ENCODE results near the gene CACNA1C.

CACNA1C gene

GRCh38 chr12:2016862-2017545, 35.8 kb upstream of the CACNA1C start:
- H3K27ac ChIP-seq (ENCODE audit: low read depth, low read length), result no peak overlapping the region
- H3K27me3 ChIP-seq (ENCODE audit: control insufficient read depth in 1 of 2, insufficient read depth in 2 of 2, low read length in 2 of 2), result no peaks in the 10 kb centered on the region
- H3K4me1 ChIP-seq (ENCODE audit: control insufficient read depth in 1 of 2, insufficient read depth in 2 of 2, low read length in 2 of 2), result peaks cover 0 to 12% of the 10 kb centered on the region in 2 donors

GRCh38 chr12:2017546-2018337, 35.0 kb upstream of the CACNA1C start:
- no peaks in the 10 kb centered on the region for H3K36me3 ChIP-seq (ENCODE audit: control insufficient read depth in 1 of 2, insufficient read depth in 2 of 2, low read length in 2 of 2)
- H3K9me3 ChIP-seq (ENCODE audit: control insufficient read depth in 1 of 2, low read length in 2 of 2), result peaks cover 0 to 2% of the 10 kb centered on the region in 2 donors
- H3K4me3 ChIP-seq (ENCODE audit: low read depth in 1 of 2, low read length in 2 of 2), result no peak overlapping the region
- no peaks in the 10 kb centered on the region for H3K27me3 ChIP-seq (ENCODE audit: control insufficient read depth in 1 of 2, insufficient read depth in 2 of 2, low read length in 2 of 2)
- no peak overlapping the region for H3K27ac ChIP-seq (ENCODE audit: low read depth, low read length)
- no peak overlapping the region for H3K9ac ChIP-seq (ENCODE audit: low read depth in 1 of 2, low read length in 2 of 2)
- H3K4me1 ChIP-seq (ENCODE audit: control insufficient read depth in 1 of 2, insufficient read depth in 2 of 2, low read length in 2 of 2), result peaks cover 0 to 12% of the 10 kb centered on the region in 2 donors

More at GRCh38 chr12:2016862-2017545, 35.8 kb upstream of the CACNA1C start:
- no peak overlapping the region for H3K9ac ChIP-seq (ENCODE audit: low read depth in 1 of 2, low read length in 2 of 2)
- no peaks in the 10 kb centered on the region for H3K36me3 ChIP-seq (ENCODE audit: control insufficient read depth in 1 of 2, insufficient read depth in 2 of 2, low read length in 2 of 2)
- H3K9me3 ChIP-seq (ENCODE audit: control insufficient read depth in 1 of 2, low read length in 2 of 2), result peaks cover 0 to 2% of the 10 kb centered on the region in 2 donors
- no peak overlapping the region for H3K4me3 ChIP-seq (ENCODE audit: low read depth in 1 of 2, low read length in 2 of 2)

GRCh38 chr12:2018391-2018790, 34.4 kb upstream of the CACNA1C start:
- peaks cover 0 to 8% of the 10 kb centered on the region in 2 donors for H3K4me1 ChIP-seq (ENCODE audit: control insufficient read depth in 1 of 2, insufficient read depth in 2 of 2, low read length in 2 of 2)
- no peaks in the 10 kb centered on the region for H3K27me3 ChIP-seq (ENCODE audit: control insufficient read depth in 1 of 2, insufficient read depth in 2 of 2, low read length in 2 of 2)
- H3K36me3 ChIP-seq (ENCODE audit: control insufficient read depth in 1 of 2, insufficient read depth in 2 of 2, low read length in 2 of 2), result no peaks in the 10 kb centered on the region
- H3K9me3 ChIP-seq (ENCODE audit: control insufficient read depth in 1 of 2, low read length in 2 of 2), result peaks cover 0 to 2% of the 10 kb centered on the region in 2 donors
- H3K27ac ChIP-seq (ENCODE audit: low read depth, low read length), result no peak overlapping the region
- no peak overlapping the region for H3K4me3 ChIP-seq (ENCODE audit: low read depth in 1 of 2, low read length in 2 of 2)
- H3K9ac ChIP-seq (ENCODE audit: low read depth in 1 of 2, low read length in 2 of 2), result no peak overlapping the region

- Histone ChIP-seq H3K27me3 (ENCODE audit: control insufficient read depth in 1 of 2, insufficient read depth in 2 of 2, low read length in 2 of 2) (no peaks in the 10 kb centered on the region), H3K27ac (ENCODE audit: low read depth, low read length) (no peak overlapping the region)
Observed at GRCh38 chr12:2019126-2019525, 33.7 kb upstream of the CACNA1C start.

GRCh38 chr12:2020511-2020910, 32.3 kb upstream of the CACNA1C start:
- Histone ChIP-seq H3K9me3 (ENCODE audit: control insufficient read depth in 1 of 2, low read length in 2 of 2) (peaks cover 0 to 2% of the 10 kb centered on the region in 2 donors), H3K27ac (ENCODE audit: low read depth, low read length) (no peak overlapping the region), H3K27me3 (ENCODE audit: control insufficient read depth in 1 of 2, insufficient read depth in 2 of 2, low read length in 2 of 2) (no peaks in the 10 kb centered on the region), H3K9ac (ENCODE audit: low read depth in 1 of 2, low read length in 2 of 2) (no peak overlapping the region), H3K4me3 (ENCODE audit: low read depth in 1 of 2, low read length in 2 of 2) (no peak overlapping the region), H3K4me1 (ENCODE audit: control insufficient read depth in 1 of 2, insufficient read depth in 2 of 2, low read length in 2 of 2) (no peaks in the 10 kb centered on the region), H3K36me3 (ENCODE audit: control insufficient read depth in 1 of 2, insufficient read depth in 2 of 2, low read length in 2 of 2) (no peaks in the 10 kb centered on the region)

More at GRCh38 chr12:2019126-2019525, 33.7 kb upstream of the CACNA1C start:
- Histone ChIP-seq H3K36me3 (ENCODE audit: control insufficient read depth in 1 of 2, insufficient read depth in 2 of 2, low read length in 2 of 2) (no peaks in the 10 kb centered on the region), H3K4me1 (ENCODE audit: control insufficient read depth in 1 of 2, insufficient read depth in 2 of 2, low read length in 2 of 2) (peaks cover 0 to 6% of the 10 kb centered on the region in 2 donors), H3K9ac (ENCODE audit: low read depth in 1 of 2, low read length in 2 of 2) (no peak overlapping the region), H3K9me3 (ENCODE audit: control insufficient read depth in 1 of 2, low read length in 2 of 2) (peaks cover 0 to 2% of the 10 kb centered on the region in 2 donors), H3K4me3 (ENCODE audit: low read depth in 1 of 2, low read length in 2 of 2) (no peak overlapping the region)

GRCh38 chr12:2023365-2023764, 29.4 kb upstream of the CACNA1C start:
- Histone ChIP-seq H3K9ac (ENCODE audit: low read depth in 1 of 2, low read length in 2 of 2) (no peak overlapping the region), H3K27me3 (ENCODE audit: control insufficient read depth in 1 of 2, insufficient read depth in 2 of 2, low read length in 2 of 2) (no peaks in the 10 kb centered on the region), H3K36me3 (ENCODE audit: control insufficient read depth in 1 of 2, insufficient read depth in 2 of 2, low read length in 2 of 2) (no peaks in the 10 kb centered on the region), H3K9me3 (ENCODE audit: control insufficient read depth in 1 of 2, low read length in 2 of 2) (peaks cover 0 to 2% of the 10 kb centered on the region in 2 donors), H3K27ac (ENCODE audit: low read depth, low read length) (no peak overlapping the region), H3K4me3 (ENCODE audit: low read depth in 1 of 2, low read length in 2 of 2) (no peak overlapping the region), H3K4me1 (ENCODE audit: control insufficient read depth in 1 of 2, insufficient read depth in 2 of 2, low read length in 2 of 2) (no peaks in the 10 kb centered on the region)

- no peaks in the 10 kb centered on the region for H3K36me3 ChIP-seq (ENCODE audit: control insufficient read depth in 1 of 2, insufficient read depth in 2 of 2, low read length in 2 of 2)
- peaks cover 6 to 8% of the 10 kb centered on the region in 2 donors for H3K27me3 ChIP-seq (ENCODE audit: control insufficient read depth in 1 of 2, insufficient read depth in 2 of 2, low read length in 2 of 2)
- no peaks in the 10 kb centered on the region for H3K4me1 ChIP-seq (ENCODE audit: control insufficient read depth in 1 of 2, insufficient read depth in 2 of 2, low read length in 2 of 2)
- H3K9me3 ChIP-seq (ENCODE audit: control insufficient read depth in 1 of 2, low read length in 2 of 2), result no peaks in the 10 kb centered on the region
- no peak overlapping the region for H3K9ac ChIP-seq (ENCODE audit: low read depth in 1 of 2, low read length in 2 of 2)
- H3K27ac ChIP-seq (ENCODE audit: low read depth, low read length), result no peak overlapping the region
- no peak overlapping the region for H3K4me3 ChIP-seq (ENCODE audit: low read depth in 1 of 2, low read length in 2 of 2)
Observed at GRCh38 chr12:2027351-2027750, 25.4 kb upstream of the CACNA1C start.

GRCh38 chr12:2029851-2030250, 22.9 kb upstream of the CACNA1C start:
- Histone ChIP-seq H3K9ac (ENCODE audit: low read depth in 1 of 2, low read length in 2 of 2) (no peak overlapping the region), H3K27ac (ENCODE audit: low read depth, low read length) (no peak overlapping the region), H3K9me3 (ENCODE audit: control insufficient read depth in 1 of 2, low read length in 2 of 2) (no peaks in the 10 kb centered on the region), H3K4me1 (ENCODE audit: control insufficient read depth in 1 of 2, insufficient read depth in 2 of 2, low read length in 2 of 2) (peaks cover 4% of the 10 kb centered on the region in 2 donors), H3K27me3 (ENCODE audit: control insufficient read depth in 1 of 2, insufficient read depth in 2 of 2, low read length in 2 of 2) (peaks cover 18 to 19% of the 10 kb centered on the region in 2 donors), H3K36me3 (ENCODE audit: control insufficient read depth in 1 of 2, insufficient read depth in 2 of 2, low read length in 2 of 2) (no peaks in the 10 kb centered on the region), H3K4me3 (ENCODE audit: low read depth in 1 of 2, low read length in 2 of 2) (no peak overlapping the region)

GRCh38 chr12:2032506-2032905, 20.3 kb upstream of the CACNA1C start:
- peaks cover 9 to 10% of the 10 kb centered on the region in 2 donors for H3K4me1 ChIP-seq (ENCODE audit: control insufficient read depth in 1 of 2, insufficient read depth in 2 of 2, low read length in 2 of 2)
- H3K4me3 ChIP-seq (ENCODE audit: low read depth in 1 of 2, low read length in 2 of 2), result no peak overlapping the region
- no peak overlapping the region for H3K27ac ChIP-seq (ENCODE audit: low read depth, low read length)
- H3K9me3 ChIP-seq (ENCODE audit: control insufficient read depth in 1 of 2, low read length in 2 of 2), result no peaks in the 10 kb centered on the region
- H3K9ac ChIP-seq (ENCODE audit: low read depth in 1 of 2, low read length in 2 of 2), result no peak overlapping the region
- H3K27me3 ChIP-seq (ENCODE audit: control insufficient read depth in 1 of 2, insufficient read depth in 2 of 2, low read length in 2 of 2), result peaks cover 25 to 31% of the 10 kb centered on the region in 2 donors
- no peaks in the 10 kb centered on the region for H3K36me3 ChIP-seq (ENCODE audit: control insufficient read depth in 1 of 2, insufficient read depth in 2 of 2, low read length in 2 of 2)
